HG02973 (cell line): Measurements from ENCODE around the gene CCNJL.
"Not testable (repeated sequence)": the region's sequence is repeated elsewhere in the genome, so short reads cannot be mapped to it uniquely, and the experiment has no call there.

Experiments used
- ATAC-seq: cut with Tn5 transposase; IDR thresholded peaks from one replicate; pipeline ENCODE4 v1.9.1; 2021; ENCODE audit warnings: moderate library complexity; ENCODE audit not compliant: unreplicated experiment

Gene CCNJL, protein sequence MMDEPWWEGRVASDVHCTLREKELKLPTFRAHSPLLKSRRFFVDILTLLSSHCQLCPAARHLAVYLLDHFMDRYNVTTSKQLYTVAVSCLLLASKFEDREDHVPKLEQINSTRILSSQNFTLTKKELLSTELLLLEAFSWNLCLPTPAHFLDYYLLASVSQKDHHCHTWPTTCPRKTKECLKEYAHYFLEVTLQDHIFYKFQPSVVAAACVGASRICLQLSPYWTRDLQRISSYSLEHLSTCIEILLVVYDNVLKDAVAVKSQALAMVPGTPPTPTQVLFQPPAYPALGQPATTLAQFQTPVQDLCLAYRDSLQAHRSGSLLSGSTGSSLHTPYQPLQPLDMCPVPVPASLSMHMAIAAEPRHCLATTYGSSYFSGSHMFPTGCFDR

DNA sequence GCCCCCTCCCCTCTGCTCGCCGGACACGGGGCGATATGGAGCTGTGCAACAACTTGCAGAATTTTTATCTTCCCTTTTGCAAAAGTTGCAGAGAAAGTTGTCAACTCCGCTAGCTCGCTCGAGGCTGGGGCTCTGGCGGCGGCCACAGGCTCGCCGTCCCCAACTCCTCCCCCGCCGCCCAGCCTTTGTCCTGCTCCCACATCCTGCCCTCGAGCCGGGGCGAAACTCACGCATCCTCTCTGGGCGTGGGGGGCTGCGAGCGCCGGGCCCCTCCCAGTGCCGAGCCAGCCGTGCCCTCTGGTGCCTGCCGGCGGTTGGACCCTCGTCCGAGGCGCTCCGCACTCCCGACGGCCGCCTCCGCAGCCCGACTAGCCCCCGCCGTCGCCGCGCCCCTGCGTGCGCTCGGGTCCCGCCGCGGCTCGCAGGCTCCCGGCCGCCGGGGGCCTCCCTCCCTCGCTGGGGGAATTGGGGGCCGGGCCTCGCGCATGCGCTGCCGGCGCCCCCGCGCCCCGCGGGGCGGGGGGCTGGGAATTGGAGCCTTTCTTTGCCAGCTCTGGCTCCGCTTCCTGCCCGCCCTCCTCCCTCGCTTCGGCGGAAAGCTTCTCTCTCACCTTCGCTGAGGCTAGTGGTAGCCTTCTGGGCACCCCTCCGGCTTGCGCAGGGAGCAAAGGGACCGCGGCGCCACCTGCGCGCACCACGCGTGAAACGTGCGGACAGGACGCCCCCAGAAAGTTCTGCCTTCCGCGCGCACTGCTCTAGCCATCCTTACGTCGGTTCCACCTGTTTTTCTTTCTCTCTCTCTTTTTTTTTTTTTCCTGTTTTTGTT lies at the start of gene CCNJL:
Gene CCNJL, minus strand, starts transcription at position 431 of the 826 bp plus-strand sequence. CDS start 641 bp downstream, outside the sequence.
- ATAC-seq = peak; percentile 48

DNA sequence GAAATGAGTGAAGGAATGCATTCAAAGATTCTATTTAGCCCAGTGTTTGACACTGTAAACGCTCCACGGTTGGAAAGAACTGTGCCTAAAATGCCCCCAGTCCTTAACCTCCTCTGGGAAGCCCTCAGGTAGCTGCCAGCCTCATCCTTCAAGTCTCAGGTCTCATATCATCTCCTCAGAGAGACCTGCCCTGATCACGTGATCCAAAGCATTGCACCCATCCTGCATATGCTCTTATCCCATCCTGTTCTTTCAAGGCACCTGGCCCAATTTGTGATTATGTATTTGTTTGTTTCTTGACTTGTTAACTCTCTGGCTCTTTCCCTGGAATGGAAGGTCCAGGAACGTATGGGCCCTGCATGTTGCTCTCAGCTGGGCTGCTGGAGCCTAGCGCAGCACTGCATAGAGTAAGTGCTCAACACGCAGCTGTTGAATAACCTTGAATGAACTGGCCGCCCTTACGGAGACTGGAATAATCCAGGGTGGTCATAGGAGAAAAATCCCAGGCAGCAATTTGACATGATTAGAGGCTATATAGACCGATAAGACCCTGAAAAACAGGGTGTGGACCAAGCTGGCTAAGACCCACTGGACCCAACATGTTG lies 49.4 kb upstream of the CCNJL start:
- ATAC-seq = no peak

DNA sequence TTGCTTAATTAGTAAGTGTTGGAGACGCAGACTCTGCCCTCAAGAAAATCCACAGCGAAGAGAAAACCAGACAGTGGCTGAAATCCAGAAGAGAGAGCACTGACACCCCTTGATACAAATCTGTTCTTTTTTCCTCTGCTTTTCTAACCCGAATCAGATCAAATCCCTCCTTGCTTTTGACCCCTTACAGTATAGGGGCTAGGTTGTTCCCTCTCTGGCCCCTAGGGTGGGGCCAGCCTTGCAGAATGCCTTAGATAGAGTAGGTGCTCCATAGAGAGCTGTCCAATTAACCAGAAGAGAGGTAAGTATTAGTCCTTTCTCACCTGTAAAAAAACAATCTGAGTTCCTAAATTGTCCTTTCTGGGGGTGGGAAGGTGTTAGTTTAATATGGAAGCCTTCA lies 47.9 kb upstream of the CCNJL start:
- ATAC-seq = no peak

DNA sequence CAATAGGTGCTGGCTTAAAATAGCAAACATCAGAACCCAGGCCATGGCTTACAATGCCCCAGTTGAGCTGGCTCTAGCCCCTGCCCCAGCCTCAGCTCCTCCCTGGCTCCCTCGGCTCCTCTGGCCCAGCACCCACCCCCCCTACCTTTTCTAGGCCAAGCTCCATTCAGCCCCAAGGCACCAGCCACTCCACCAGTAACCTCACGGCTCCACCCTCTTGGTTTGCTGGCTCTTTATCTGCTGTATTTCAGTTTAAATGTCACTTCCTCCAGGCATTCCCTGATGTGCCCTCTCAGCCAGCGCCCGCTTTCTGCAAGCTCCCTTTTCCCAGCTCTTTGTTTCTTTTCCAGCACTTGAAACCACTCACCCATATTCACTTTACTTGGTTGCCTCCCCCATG lies 47.5 kb upstream of the CCNJL start:
- ATAC-seq = no peak

DNA sequence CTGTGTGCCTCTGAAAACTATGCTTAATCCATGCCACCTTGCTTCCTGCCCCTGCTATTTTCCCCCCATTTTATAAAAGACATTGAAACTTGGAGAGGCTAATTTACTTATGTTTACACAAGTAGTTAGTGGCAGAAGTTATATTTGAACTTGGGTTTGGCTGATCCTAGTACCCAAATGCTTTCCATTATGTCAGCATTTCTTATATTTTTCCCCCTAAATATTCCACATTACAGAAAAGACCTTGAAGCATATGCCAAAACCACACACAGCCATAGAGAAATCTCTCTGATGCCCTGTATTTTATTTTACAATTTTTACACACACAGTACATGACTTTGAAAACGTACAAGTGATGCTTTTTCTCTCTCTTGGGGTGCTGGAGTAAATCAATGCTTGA lies 46.9 kb upstream of the CCNJL start:
- no peak for ATAC-seq

DNA sequence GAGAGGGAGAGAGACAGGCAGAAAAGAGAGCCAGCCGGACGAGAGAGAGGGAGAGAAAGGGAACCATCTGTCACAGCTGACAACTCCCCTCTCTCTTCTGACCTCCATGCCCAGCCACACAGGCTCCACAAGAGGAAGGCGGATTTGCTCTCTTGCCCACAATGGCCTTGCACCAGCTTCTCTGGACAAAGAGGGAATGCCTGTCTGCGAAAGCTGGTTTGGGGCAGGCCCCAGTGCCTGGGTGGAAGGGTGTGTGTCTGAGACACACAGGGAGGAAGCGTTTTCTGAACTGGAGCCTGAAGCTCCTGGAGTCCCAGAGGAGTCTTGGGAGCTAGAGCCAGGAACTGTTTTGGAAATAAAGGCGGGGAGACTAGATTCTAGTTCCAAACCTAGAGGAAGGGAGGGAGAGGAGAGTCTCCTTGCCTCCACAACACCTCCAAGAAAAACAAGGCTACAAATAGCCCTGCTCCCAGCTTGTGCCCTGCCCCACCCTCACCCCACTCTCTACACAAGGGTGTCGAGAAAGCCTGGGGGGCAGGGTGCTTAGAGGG lies 45.6 kb upstream of the CCNJL start:
- no peak for ATAC-seq

DNA sequence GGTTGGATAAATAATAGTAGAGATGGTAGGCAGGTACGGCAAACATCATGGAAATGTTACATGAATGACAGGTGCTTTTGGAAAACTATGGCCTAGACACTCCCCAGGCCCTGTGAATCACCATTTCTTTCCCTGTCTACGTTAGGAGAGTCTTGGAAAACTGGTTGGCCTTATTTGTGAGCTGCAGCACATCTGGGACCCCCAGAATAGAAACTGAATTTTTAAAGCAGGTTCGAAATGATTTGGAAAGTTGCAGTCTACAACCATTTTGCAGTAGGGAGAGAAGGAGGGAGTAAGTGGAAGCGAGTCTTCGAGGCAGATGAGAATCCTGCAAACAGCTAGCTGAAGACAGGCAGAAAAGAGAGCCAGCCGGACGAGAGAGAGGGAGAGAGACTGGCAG lies 45.0 kb upstream of the CCNJL start:
- no peak for ATAC-seq

DNA sequence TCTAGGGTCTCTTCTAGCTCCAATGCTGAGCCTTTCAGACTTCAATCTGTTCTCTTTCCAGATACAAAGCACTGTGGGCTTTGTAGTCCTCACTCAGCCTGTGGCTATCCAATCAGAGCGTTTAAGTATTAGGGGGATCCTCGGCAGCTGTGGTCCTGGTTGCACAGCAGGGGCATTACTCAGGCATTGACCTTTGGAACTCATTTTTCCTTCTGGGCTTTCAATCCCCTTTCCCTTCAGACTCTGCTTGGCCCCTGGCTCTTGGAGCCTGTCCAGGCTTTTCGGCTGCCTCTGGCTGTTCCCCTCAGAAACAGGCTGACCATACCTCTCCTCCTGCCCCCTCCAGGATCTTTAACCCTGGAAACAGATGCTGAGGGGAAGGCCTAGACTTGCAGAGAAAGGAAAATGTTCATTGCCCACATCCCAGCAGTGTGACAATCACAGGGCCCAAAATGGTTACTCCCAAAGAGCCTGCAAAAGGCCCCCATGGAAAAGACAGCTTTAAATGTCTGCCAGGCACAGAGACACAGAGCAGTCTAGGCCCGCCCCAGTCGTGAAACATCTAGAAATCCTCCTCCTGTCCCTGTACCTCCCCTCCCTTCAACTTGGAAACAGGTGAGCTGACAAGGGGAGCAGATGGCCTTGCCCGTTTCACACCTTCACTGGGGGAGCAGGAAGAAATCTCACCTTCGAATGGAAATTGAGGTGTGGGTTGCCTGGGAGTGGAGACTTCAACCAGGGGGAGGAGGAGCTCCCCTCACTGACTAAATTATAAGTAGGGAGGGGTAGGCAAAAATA lies 44.4 kb upstream of the CCNJL start:
- ATAC-seq = no peak

DNA sequence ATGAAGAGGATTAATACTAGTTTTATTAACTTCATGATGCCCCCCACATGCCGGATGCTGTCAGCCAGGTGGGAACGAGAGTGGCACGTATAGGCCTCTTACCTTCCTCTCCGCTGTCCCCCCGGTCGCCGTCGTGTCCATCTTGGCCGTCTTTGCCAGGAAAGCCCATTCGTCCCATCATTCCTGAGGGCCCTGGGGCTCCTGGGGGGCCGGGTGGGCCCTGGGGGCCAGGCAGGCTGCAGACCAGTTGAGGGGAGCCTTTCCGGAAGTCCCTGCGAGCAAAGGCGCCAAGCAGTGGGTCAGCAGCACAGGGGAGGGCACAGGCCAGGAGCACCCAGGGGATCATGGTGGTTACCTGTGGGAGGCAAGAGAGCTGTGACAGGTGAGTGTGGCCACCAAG lies 42.3 kb upstream of the CCNJL start:
- ATAC-seq = no peak

DNA sequence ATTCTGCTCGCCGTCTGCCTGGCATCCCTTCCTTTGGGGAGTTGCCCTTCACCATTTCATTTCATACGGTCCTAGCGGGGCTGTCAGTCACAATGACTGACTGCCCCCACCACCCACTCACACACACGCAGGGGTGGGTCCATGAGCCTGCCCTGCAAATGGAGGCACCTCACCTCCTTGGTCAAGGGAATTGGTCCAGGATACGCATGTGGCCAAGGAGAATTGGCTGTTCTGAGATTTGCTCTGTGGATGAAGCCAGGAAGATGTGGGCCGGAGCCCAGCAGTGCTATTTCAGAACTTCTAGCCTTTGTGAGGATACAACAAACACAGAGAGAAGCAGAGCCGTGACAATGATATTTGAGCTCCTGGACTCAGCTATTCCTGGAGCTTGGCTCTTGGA lies 41.0 kb upstream of the CCNJL start:
- ATAC-seq = no peak

DNA sequence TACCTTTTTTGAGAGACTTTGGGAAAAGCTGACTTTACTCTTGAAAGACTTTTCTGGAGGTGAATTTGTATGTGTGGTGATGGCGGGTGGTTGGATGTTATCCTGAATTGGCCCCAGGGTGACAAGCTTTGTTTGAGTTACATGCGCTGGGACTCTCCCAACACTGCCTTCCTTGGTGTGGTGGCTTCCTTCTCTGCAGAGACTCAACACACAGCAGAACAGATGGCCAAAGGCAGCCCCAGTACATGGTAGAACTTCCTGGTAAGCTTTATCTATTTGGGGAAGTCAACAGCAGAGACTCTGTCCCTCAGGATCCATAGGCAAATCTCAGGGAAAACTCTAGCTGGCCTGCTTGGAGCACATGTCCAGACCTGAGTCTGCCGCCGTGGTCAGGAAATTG lies 39.9 kb upstream of the CCNJL start:
- ATAC-seq = no peak

DNA sequence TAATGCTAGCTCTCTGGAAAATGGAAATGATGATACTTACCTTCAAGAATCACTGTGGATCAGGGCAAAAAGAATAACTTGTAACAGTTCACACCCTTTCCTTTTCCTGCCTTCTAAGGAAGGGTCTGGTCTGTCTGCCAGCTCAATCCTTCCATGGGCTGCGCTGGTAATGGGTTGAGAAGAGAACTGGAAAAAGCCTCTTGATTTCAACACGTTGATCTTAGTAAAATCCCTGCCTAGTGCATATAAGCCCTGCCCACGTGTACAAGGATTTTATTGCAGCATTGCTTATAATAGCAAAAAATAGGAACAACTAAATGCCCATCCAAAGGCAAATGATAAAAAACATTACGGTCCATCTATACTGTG lies 37.6 kb upstream of the CCNJL start:
- no peak for ATAC-seq

DNA sequence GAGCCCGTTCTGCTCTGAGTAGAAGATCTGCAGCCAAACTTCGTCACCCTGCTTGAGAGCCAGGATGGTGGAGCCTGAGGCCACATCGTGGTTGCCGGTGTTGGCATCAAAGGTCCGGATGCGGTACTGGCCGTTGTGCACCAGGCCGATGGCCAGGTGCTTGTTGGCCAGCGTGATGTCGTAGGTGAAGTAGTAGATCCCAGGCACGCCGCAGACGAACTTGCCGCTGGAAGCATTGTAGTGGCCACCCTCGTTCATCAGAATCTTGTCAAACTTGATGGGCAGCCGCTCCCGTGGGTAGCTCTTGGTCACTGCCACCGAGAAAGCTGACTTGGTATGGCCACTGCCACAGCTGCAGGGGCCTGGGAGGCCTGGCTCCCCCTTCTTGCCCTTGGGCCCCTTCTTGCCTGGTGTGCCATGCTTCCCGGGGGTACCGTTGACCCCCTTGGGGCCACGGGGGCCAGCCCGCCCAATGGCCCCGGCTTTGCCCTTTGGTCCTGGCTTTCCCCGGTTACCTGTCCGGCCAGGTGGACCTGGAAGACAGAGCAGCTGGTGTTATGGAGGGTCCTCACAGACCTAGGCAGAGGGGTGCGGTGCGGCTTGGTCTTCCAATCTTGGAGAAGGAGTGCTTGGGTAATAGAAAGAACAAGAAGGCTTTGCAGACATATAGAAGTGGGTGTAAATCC lies 37.0 kb upstream of the CCNJL start:
- ATAC-seq = no peak

DNA sequence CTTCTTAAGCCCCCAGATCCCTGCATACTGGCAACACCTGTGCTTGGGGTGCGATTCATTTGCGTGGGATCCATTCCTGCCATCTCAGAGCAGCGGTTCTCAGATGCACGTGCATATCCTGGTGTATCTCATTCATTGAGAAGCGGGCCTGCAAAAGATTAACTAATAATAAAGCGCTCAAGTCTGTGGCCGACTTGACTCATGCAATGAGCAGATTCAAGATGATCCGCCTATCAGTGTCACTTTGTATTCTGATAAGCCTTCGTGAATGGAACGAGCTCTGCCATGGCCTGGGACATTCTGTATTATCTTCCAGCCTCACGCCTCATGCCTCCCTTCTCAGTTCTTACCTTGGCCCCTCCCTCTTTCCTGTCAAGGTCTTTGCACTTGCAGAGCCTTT lies 35.7 kb upstream of the CCNJL start:
- no peak for ATAC-seq

DNA sequence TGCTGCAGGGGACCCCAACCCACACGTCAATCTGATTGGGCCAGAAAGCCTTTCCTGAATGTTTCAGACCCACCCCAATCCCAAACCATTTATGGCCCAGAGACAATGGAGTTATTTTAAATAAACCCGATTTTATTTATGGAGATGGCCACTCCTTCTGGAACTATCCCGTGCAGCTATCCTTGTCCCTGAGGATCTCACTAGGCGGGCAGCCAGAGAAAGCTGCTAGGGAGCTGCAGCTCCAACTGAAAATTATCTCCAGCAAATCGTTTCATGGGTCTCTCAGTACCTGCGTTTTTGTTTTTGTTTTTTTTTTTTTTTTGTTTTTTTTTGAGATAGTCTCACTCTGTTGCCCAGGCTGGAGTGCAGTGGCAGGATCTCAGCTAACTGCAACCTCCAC lies 35.1 kb upstream of the CCNJL start:
- ATAC-seq = no peak

DNA sequence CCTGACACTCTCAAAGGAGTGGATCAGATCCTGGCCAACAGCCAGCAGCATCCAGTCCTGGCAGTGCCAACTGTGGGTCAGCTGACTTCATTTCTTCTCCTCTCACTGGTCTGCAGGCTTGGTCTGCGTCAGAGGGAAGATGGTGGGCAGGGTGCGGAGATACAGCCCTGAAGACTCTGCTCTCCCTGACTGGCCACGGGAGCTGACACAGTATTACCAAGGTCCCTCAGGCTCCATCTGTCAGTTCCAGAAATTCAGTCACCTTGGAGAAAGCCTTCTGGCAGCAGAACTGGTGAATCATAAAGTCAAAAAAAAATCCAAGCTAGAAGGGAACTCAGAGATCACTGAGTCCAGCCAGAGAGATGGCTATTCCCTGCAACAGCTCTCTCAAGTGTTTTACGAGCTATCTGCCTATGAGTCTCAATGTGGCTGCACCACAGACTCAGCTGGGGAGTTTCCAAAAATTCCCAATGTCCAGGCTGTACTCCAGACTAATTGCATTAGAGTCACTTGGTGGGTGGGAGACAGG lies 30.1 kb upstream of the CCNJL start:
- no peak for ATAC-seq

DNA sequence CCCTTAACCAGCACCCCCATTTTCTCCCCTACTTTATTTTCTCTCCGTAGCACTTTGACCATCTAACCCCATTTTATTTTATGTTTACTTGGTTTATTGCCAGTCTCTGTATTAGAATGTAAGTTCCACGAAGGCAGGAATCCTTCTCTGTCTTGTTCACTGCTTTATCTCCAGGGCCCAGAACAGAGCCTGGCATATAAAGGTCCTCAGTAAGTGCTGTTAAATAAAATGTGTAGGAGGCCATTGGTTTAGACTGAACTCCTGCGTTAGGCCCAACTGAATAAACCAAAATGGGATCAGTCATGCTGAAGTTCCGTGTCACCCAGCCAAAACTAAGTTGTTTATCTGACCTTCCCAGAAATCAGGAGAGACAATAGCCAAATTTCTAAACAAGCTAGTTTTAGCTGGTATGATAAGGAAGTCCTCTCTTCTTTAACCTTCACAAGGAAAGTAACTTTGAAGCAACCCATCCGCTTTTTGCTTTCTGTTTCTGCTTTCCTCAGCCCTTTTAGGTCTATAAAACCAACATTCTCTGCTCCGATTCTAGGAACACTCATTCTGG lies 29.0 kb upstream of the CCNJL start:
- no peak for ATAC-seq

DNA sequence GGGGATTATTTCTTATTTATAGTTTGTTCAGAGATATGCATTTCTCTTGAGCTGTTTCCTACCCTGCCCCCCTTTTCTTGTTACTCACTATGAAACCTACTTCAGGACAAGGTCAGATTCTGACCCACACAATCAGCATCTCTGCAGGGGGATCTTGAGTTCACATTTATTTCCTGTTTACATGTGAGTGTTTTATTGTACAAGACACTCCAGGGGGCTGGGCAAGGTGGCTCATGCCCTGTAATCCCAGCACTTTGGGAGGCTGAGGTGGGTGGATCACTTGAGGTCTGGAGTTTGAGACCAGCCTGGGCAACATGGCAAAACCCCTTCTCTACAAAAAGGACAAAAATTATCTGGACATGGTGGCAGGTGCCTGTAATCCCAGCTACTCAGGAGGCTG lies 28.1 kb upstream of the CCNJL start:
- not testable (repeated sequence) for ATAC-seq

DNA sequence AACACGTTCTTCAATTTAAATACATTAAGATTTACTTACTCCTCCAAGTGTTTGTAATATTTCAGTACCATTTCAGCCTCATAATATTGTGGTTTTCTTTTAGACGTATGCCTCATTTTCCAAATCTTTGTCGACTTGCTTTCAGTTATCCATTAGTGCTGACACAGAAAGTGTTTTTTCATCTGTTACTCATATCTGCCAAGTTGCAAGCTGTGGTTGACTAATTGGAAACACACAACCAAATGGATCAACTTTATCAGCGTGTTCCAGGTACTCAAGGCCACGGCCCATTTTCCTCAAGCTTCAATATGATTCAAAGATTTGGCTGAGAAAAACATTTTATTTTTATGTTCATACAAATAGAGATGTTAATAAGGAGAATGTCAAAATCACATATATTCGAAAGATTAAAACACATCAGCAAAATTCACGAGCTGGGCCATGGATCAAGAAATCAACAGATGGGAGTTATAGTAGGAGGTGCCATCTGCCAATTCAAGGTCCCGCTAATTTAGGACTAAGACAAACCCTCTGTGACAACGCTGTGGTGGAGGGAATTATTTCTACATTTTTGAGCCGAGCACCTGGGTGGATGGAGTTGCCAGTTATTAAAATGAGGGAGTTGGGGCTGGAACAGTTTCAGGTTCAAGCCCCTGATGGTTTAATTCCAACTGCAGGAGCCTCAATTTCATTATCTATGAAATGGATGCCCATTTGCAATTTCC lies 27.2 kb upstream of the CCNJL start:
- ATAC-seq = no peak
